Ovary (tissue), 9 donors: ENCODE measurements around the gene INPP5A. TPM values are rescaled to one million over a fixed set of nuclear protein-coding genes. Genes with fewer than 3 reads are reported as not detected.

Experiments
- DNase-seq, 5 donors: peaks; one replicate each; pipeline ENCODE4 v3.0.0-alpha.2; 2019 to 2020
- H3K27ac ChIP-seq, 2 donors: fragments of 200-600 bp; one replicate each; pipeline versions ENCODE4 v1.5.1 to v1.8.0; 2019 to 2022
- H3K27me3 ChIP-seq: fragments of 200-600 bp; one replicate; pipeline ENCODE4 v1.8.0; 2022
- H3K36me3 ChIP-seq: fragments of 200-600 bp; sonication (generic); one replicate; pipeline ENCODE4 v1.5.1; 2019
- H3K4me1 ChIP-seq: one replicate; pipeline ENCODE4 v1.8.1; 2013; ENCODE audit warnings: mild to moderate bottlenecking, moderate library complexity; ENCODE audit not compliant: insufficient read depth
- H3K4me3 ChIP-seq: fragments of 200-600 bp; sonication (generic); one replicate; pipeline ENCODE4 v1.5.1; 2017
- H3K9me3 ChIP-seq, 2 donors: fragments of 200-600 bp in 1 of 2; sonication (generic) in 1 of 2; one replicate each; pipeline versions ENCODE4 v1.5.1 to v1.8.1; 2013 to 2019; ENCODE audit warnings: mild to moderate bottlenecking in 1 of 2, moderate library complexity in 1 of 2
- EP300 ChIP-seq: sonication (generic); formaldehyde crosslinking; IDR thresholded peaks from one replicate; pipeline ENCODE4 v1.6.1; 2017; ENCODE audit warnings: antibody characterized with exemption
- POLR2A ChIP-seq: fragments of 450-650 bp; IDR thresholded peaks from one replicate; pipeline ENCODE4 v1.6.1; 2017; ENCODE audit warnings: antibody characterized with exemption, mild to moderate bottlenecking, moderate library complexity
- WGBS, 3 donors: extraction: QIAGEN DNeasy Blood & Tissue Kit in 1 of 3; methylation state at CpG; one replicate each; pipeline versions ENCODE4 v1.1.5 to v1.1.7; 2013 to 2017; 5-methylcytosine and 5-hydroxymethylcytosine counted together
- intact Hi-C, 4 donors: fragments of 100-400 bp; cut with DNase I; formaldehyde crosslinking; loops; one replicate each; pipeline versions ENCODE4 v1.11.0 to v1.15.1; 2022 to 2023
- polyA plus RNA-seq, 2 donors: library from polyadenylated mRNA; stranded (reverse); fragments of 200-250 nt in 1 of 2; fragments of 350-450 nt in 1 of 2; fragmentation: Illumina TruSeq in 1 of 2; extraction: RNeasy Lipid Tissue Mini Kit (QIAGEN cat#74804) in 1 of 2; gene quantifications; one replicate each; pipeline ENCODE4 v1.2.3, GENCODE V29; 2013 to 2014
- total RNA-seq, 7 donors: library from RNA; depleted of rRNA in 2 of 7; stranded (reverse); fragments of >200 nt in 2 of 7; fragmentation: NEBNext Ultra II Directional in 3 of 7; extraction: Animal tissue kit (Norgen Biotek cat#: 25700) in 3 of 7; gene quantifications; one replicate each; pipeline versions ENCODE4 v1.1.0 to v1.2.4, GENCODE V29; 2016 to 2023
- TF ChIP-seq, protein P1 (sequence below), 3 donors: fragments of 450-650 bp in 2 of 3; fragments of 200-600 bp in 1 of 3; IDR thresholded peaks; one replicate each; pipeline versions ENCODE4 v1.5.1 to v1.8.0; 2016 to 2022; ENCODE audit warnings: antibody characterized with exemption in 3 of 3, mild to moderate bottlenecking in 1 of 3
- donor health status: DM: no; HTN: no; CAD: no; lungs with moderate emphysema.
- donor health status: DM: no; HTN: no; CAD: no.
- donor health status: Bipolar disorder and iron deficiency.
- donor health status: DM: yes; HTN: yes; CAD: no.
- donor health status: DM: no; HTN: no; CAD: no.
- donor health status: DM: yes; HTN: yes; CAD: no.

Gene INPP5A
- total and polyA plus RNA-seq, 9 donors, result 19.8 to 41.2 (median 35.3) TPM

DNA sequence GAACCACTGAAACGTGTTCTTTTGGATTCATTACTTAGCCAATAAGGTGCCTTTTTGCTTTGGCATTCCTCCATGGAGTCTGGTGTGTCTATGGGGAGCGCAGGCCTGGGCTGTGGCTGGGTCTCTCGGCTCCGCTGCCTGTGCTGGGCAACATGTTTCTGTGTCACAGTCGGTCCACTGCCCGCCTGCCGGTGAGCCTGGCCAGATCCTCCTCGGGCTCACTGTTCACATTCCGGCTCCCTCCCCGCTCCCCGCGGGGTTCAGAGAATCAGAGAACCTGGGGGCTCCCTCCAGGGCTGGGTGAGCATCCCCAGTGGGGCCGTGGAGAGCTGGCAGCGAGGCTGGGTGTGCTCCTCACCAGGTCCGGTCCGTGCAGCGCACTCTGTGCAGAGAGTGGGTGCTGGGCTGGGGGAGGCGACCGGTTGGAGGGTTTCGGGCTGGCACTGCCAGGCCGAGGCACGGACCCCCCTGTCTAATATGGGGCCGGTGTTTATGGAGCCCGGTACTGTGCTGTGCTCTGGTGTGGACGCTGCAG, 70.4 kb downstream of the INPP5A start:
- intact Hi-C loops, result no loop called here
- Histone ChIP-seq H3K27me3 (no peaks in the 10 kb centered on the region), H3K9me3 (no peaks in the 10 kb centered on the region), H3K4me3 (no peak overlapping the region), H3K27ac (no peak overlapping the region), H3K36me3 (no peaks in the 10 kb centered on the region), H3K4me1 (peaks cover 25% of the 10 kb centered on the region)
- DNase-seq, result peak in 1 of 5 donors; percentile 42
- WGBS, 3 donors, result 96 to 97% (median 97%) methylated on average over 25 of the region's 25 CpGs
- TF ChIP-seq EP300 (no peak), POLR2A (no peak)
- TF ChIP-seq, protein P1, sequence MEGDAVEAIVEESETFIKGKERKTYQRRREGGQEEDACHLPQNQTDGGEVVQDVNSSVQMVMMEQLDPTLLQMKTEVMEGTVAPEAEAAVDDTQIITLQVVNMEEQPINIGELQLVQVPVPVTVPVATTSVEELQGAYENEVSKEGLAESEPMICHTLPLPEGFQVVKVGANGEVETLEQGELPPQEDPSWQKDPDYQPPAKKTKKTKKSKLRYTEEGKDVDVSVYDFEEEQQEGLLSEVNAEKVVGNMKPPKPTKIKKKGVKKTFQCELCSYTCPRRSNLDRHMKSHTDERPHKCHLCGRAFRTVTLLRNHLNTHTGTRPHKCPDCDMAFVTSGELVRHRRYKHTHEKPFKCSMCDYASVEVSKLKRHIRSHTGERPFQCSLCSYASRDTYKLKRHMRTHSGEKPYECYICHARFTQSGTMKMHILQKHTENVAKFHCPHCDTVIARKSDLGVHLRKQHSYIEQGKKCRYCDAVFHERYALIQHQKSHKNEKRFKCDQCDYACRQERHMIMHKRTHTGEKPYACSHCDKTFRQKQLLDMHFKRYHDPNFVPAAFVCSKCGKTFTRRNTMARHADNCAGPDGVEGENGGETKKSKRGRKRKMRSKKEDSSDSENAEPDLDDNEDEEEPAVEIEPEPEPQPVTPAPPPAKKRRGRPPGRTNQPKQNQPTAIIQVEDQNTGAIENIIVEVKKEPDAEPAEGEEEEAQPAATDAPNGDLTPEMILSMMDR (IDR thresholded peaks at IDR 0.05), result no peak

DNA sequence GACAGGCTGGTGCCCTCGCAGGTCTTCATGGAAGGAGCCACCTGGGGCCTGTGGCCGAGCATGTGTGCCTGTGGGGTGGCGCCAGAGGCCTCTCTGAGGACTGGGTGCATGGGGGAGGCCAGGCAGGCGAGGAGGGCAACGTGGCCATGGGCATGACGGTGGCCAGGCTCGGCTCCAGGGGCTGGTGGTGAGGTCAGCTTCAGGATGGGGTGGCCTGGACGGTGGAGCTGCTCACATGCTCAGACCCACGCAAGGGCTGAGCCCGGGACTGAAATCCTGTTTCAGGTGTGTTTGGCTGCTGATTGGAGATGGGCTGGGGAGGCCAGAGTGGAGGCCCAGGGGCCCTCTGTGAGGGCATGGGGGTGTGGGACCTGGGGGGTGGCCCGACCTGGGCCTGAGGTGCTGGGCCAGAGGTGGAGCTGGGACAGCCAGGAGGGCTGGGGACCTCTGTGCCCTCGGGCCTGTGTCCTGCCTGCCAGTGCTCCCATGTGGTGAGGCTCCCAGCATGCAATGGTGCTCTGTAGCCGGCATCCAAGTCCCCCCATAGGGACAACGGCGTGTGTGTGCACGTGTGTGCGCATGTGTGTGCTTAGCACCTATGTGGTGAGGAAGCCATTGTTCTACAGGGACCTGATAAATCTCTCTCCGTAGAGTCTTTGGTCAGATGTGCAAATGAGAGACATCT, 71.1 kb downstream of the INPP5A start:
- Histone ChIP-seq H3K4me3 (no peak overlapping the region), H3K27ac (no peak overlapping the region), H3K9me3 (no peaks in the 10 kb centered on the region), H3K36me3 (no peaks in the 10 kb centered on the region), H3K4me1 (peaks cover 25% of the 10 kb centered on the region), H3K27me3 (no peaks in the 10 kb centered on the region)
- intact Hi-C loops, result no loop called here
- DNase-seq, result peak in 3 of 5 donors; percentile 19 to 36 (median 32)
- 92 to 95% (median 93%) methylated on average over 16 to 18 of the region's 18 CpGs for WGBS, 3 donors
- TF ChIP-seq, protein P1 (IDR thresholded peaks at IDR 0.05), result no peak

DNA sequence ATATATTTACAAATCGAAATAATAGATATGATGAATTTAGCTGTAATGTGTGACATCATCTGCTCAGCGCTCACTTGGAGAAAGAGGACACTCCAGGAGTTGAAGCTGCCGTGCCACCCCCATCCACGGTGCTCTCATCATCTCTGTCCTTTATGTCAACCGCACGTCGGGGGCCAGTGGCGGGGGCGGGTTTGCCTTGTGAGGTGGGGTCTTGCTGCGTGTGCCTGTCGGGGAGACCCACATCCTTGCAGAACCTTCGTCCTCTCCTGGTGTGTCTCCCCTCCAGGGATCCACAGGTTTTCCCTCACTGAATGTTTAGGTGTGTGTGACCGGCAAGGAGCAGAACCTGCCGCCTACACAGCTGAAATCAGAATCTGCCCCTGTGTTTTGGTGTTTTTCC, 71.6 kb downstream of the INPP5A start:
- no peaks in the 10 kb centered on the region for H3K9me3 ChIP-seq
- H3K27ac ChIP-seq, result no peak overlapping the region
- TF ChIP-seq POLR2A (no peak), EP300 (no peak)
- TF ChIP-seq, protein P1 (IDR thresholded peaks at IDR 0.05), result no peak
- H3K27me3 ChIP-seq, result no peaks in the 10 kb centered on the region
- H3K4me1 ChIP-seq, result peaks cover 25% of the 10 kb centered on the region
- intact Hi-C loops, result no loop called here
- peak in 2 of 5 donors; percentile 28 to 34 for DNase-seq
- no peak overlapping the region for H3K4me3 ChIP-seq
- WGBS, 3 donors, result 96 to 98% (median 97%) methylated on average over 14 of the region's 14 CpGs
- no peaks in the 10 kb centered on the region for H3K36me3 ChIP-seq

DNA sequence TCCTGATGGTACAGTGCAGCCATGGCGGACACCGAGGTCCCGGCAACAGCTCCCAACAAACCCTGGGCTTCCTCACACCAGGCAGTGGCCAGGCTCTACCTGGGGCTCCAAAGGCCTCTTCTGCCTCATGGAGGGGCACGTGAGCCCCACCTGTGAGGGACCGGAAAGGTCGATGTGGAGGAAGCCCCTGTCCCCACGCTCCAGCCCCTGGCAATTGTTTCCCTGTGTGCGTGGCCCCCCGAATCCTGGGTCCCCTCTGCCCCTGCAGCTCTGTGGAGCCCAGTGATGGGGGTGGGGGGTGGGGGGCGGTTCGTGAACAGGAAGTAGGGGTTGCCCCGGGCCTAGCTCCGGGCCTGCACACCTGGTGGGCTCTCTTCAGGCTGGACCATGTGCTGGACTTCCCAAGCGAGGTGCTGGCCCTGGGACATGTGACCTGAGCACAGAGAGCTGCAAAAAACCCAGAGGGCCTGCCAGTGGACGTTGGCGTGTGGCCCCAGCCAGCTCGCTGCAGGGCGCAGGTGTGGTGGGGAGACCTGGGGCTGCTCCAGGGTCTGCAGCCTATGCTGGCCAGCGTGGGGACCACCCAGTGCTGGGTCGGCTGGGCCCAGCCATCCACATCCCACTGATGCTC, 72.6 kb downstream of the INPP5A start:
- Histone ChIP-seq H3K4me1 (peaks cover 25% of the 10 kb centered on the region), H3K27ac (no peak overlapping the region), H3K36me3 (no peaks in the 10 kb centered on the region), H3K9me3 (no peaks in the 10 kb centered on the region), H3K4me3 (no peak overlapping the region), H3K27me3 (no peaks in the 10 kb centered on the region)
- peak in 3 of 5 donors; percentile 14 to 38 (median 23) for DNase-seq
- 94 to 96% (median 94%) methylated on average over 20 of the region's 20 CpGs for WGBS, 3 donors
- no peak for TF ChIP-seq POLR2A
- TF ChIP-seq, protein P1 (IDR thresholded peaks at IDR 0.05), result no peak
- TF ChIP-seq EP300, result no peak
- intact Hi-C loops, result loop anchor here in 1 of 4 donors (10.0 kb wide), 1 partner anchor 65 kb away; no protein-coding TSS in a partner anchor
